GM12892 (cell line): ENCODE measurements around the gene ABCA3.

Experiments used
- POLR2A ChIP-seq: IDR thresholded peaks from 2 replicates; pipeline ENCODE4 v1.6.1; 2011; ENCODE audit warnings: low read depth, low read length, control low read depth
- POLR2AphosphoS5 ChIP-seq: IDR thresholded peaks from 2 replicates; pipeline ENCODE4 v1.6.1; 2011; ENCODE audit warnings: low read depth, low read length, control low read depth

DNA sequence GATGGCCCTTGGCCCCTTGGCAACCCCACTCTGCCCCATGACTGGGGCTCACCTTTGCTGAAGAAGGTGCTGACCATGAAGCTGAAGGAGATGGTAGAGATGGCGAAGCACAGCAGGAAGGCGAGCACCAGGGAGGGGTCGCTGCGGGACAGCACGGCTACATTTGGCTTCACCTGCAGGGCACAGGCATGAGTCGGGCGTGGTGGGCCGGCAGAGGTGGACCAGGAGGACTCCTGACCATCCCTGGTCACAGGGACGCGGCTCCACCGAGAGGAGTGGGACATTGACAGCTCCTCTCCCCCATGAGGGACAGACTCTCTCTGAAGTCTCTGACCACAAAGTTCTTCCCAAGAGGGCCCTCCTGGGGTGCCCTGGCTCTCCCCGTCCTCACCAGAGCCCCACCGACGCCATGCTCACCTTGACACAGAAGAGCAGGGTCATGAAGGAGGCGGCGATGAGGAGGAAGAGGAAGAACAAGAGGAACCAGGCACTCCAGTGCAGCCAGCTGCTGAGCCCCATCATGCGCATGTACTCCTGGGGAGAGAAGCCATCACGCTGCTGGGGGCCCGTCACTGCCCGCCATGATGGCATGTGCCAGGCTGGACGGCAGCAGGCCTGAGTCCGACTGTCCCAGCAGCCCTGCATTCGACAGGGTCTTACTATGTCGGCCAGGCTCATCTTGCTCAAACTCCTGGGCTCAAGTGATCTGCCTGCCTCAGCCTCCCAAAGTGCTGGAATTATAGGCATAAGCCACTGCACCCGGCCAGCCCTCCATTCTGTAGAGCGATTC lies 23.1 kb downstream of the ABCA3 start:
- no peak for TF ChIP-seq POLR2A
- no peak for TF ChIP-seq POLR2AphosphoS5
